Right lobe of liver (tissue), 6 donors: ENCODE data around the gene NT5DC3. TPM values are rescaled to one million over a fixed set of nuclear protein-coding genes. Genes with fewer than 3 reads are reported as not detected.
A peak's percentile ranks its signal among the peaks of the same experiment; 100 is the strongest.

ENCODE experiments used
- ATAC-seq, 4 donors: fragments of 200-7000 bp; cut with Tn5 transposase; one replicate each; pipeline ENCODE4 v1.9.1; 2020; ENCODE audit warnings: mild to moderate bottlenecking in 4 of 4, moderate library complexity in 4 of 4
- DNase-seq, 3 donors: peaks; one replicate each; pipeline ENCODE4 v3.0.0-alpha.2; 2020
- H3K27ac ChIP-seq, 3 donors: fragments of 200-600 bp; one replicate each; pipeline ENCODE4 v1.8.0; 2022
- H3K27me3 ChIP-seq, 2 donors: fragments of 200-600 bp; one replicate each; pipeline ENCODE4 v1.8.0; 2022
- H3K36me3 ChIP-seq, 4 donors: fragments of 200-600 bp; sonication (generic) in 1 of 4; one replicate each; pipeline versions ENCODE4 v1.5.1 to v1.8.0; 2017 to 2022; ENCODE audit warnings: control low read depth in 1 of 4
- H3K4me1 ChIP-seq, 4 donors: fragments of 200-600 bp; sonication (generic) in 1 of 4; one replicate each; pipeline versions ENCODE4 v1.5.1 to v1.8.0; 2017 to 2022; ENCODE audit warnings: control low read depth in 1 of 4
- H3K4me3 ChIP-seq, 3 donors: fragments of 200-600 bp; one replicate each; pipeline ENCODE4 v1.8.0; 2022
- H3K9me3 ChIP-seq, 4 donors: fragments of 200-600 bp; sonication (generic) in 1 of 4; one replicate each; pipeline versions ENCODE4 v1.5.1 to v1.8.0; 2017 to 2022; ENCODE audit warnings: control low read depth in 1 of 4
- POLR2A ChIP-seq: fragments of 450-650 bp; IDR thresholded peaks from one replicate; pipeline ENCODE4 v1.6.1; 2017; ENCODE audit warnings: antibody characterized with exemption, mild to moderate bottlenecking
- WGBS: methylation state at CpG from one replicate; pipeline ENCODE4 v1.1.6; 2018; ENCODE audit warnings: low coverage, low lambda C conversion rate; ENCODE audit not compliant: insufficient coverage; ENCODE audit errors: missing lambda C conversion rate; 5-methylcytosine and 5-hydroxymethylcytosine counted together
- intact Hi-C, 2 donors: fragments of 100-400 bp; cut with DNase I; formaldehyde crosslinking; loops; one replicate each; pipeline versions ENCODE4 v1.11.2 to v1.14.1; 2022
- total RNA-seq, 6 experiments: library from RNA; depleted of rRNA in 2 of 6; stranded (reverse); fragments of >200 nt in 2 of 6; fragmentation: NEBNext Ultra II Directional in 3 of 6; extraction: Animal tissue kit (Norgen Biotek cat#: 25700) in 3 of 6; gene quantifications; one replicate each; pipeline versions ENCODE4 v1.1.0 to v1.2.4, GENCODE V29; 2016 to 2023
- TF ChIP-seq, protein P1 (sequence below), 4 donors: fragments of 200-600 bp in 3 of 4; fragments of 450-650 bp in 1 of 4; IDR thresholded peaks; one replicate each; pipeline versions ENCODE4 v1.5.1 to v1.8.0; 2016 to 2022; ENCODE audit warnings: antibody characterized with exemption in 4 of 4, mild to moderate bottlenecking in 2 of 4
- donor health status: DM: no; HTN: yes; CAD: no.
- donor health status: DM: no; HTN: no; CAD: no.
- donor health status: DM: no; HTN: no; CAD: no.
- donor health status: DM: no; HTN: yes; CAD: no.
- donor health status: DM: no; HTN: yes; CAD: no.

Gene NT5DC3
- total RNA-seq, 6 experiments from 2014 or later: 3.3 to 10.2 (median 6.6) TPM

DNA sequence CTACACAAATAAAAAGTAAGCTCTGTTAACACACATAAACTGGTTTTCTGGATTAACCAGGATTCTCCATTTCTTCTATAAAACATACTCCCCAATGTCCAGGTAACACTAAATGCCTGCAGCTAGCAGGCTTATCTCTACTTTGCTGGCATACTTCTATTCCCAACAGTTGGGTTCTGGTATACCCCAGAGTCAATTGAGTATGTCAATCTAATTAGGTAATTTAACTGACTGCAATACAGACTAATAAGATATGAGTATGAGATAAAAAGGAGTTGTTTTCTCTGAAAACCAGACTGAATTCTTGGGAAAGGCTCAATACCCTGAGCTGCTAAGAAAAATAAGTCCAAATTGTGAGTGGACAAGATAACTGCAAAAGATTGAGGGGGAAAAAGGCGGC, 9.4 kb upstream of the NT5DC3 start:
- Histone ChIP-seq H3K27ac (no peak overlapping the region), H3K4me1 (peaks cover 0 to 21% (median 7%) of the 10 kb centered on the region in 4 donors), H3K27me3 (no peaks in the 10 kb centered on the region), H3K36me3 (no peaks in the 10 kb centered on the region), H3K4me3 (no peak overlapping the region), H3K9me3 (no peaks in the 10 kb centered on the region)
- no peak for ATAC-seq
- no peak for DNase-seq
- intact Hi-C loops: no loop called here
- WGBS: 100% methylated on average over 1 of the region's 1 CpG
- TF ChIP-seq, protein P1, sequence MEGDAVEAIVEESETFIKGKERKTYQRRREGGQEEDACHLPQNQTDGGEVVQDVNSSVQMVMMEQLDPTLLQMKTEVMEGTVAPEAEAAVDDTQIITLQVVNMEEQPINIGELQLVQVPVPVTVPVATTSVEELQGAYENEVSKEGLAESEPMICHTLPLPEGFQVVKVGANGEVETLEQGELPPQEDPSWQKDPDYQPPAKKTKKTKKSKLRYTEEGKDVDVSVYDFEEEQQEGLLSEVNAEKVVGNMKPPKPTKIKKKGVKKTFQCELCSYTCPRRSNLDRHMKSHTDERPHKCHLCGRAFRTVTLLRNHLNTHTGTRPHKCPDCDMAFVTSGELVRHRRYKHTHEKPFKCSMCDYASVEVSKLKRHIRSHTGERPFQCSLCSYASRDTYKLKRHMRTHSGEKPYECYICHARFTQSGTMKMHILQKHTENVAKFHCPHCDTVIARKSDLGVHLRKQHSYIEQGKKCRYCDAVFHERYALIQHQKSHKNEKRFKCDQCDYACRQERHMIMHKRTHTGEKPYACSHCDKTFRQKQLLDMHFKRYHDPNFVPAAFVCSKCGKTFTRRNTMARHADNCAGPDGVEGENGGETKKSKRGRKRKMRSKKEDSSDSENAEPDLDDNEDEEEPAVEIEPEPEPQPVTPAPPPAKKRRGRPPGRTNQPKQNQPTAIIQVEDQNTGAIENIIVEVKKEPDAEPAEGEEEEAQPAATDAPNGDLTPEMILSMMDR (IDR thresholded peaks at IDR 0.05): no peak
- no peak for TF ChIP-seq POLR2A

DNA sequence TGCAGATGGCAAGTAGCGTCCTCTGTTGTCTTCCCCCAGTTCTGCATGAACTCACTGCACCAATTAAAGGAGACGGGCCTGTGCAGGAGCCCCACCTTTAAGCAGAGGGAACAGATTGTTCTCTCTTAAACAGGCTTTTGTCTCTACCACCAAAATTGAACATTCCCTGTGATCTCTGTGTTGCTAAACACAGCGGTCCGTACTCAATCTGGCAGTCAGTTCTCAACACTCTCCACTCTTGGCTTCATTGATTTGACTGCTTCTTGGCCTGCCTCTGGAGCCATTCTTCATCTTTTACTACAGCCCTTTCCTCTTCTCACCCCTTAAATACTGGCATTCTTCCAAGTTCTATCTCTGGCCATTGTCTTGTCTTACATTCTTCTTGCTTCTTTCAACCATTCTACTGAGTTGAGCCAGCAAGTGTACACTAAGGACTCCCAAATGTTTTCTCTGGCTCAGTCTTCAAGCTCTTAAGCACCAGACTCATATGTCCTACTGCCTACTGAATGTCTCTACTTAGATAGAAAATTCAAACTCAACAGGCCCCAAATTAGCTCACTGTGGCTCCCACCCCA, 8.0 kb upstream of the NT5DC3 start:
- TF ChIP-seq, protein P1 (IDR thresholded peaks at IDR 0.05): no peak
- TF ChIP-seq POLR2A: no peak
- Histone ChIP-seq H3K36me3 (no peaks in the 10 kb centered on the region), H3K4me1 (peaks cover 0 to 16% (median 7%) of the 10 kb centered on the region in 4 donors), H3K4me3 (no peak overlapping the region), H3K9me3 (no peaks in the 10 kb centered on the region), H3K27ac (no peak overlapping the region), H3K27me3 (no peaks in the 10 kb centered on the region)
- intact Hi-C loops: no loop called here
- ATAC-seq (no peak), DNase-seq (no peak)
- 86% methylated on average over 2 of the region's 4 CpGs for WGBS

DNA sequence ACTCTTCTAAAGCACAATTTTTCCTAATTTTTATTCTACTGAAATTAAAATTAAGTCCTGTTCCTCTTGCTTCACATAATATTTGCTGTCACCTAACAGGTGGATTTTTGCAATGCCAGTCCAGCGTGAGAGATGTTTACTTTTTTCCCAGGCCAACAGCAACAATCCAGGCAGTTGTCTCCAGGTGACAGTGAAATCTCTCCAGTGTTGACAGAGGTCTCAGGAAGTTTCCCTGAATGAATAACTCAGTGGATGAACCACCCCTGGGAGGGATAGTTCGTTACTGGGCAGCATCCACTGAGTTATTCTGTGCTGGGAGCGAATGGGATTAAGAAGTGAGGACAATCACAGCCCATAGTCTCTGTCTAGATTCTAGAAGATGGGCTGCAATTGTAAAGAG, 7.1 kb upstream of the NT5DC3 start:
- Histone ChIP-seq H3K4me1 (peaks cover 0 to 16% (median 7%) of the 10 kb centered on the region in 4 donors), H3K36me3 (no peaks in the 10 kb centered on the region), H3K27me3 (no peaks in the 10 kb centered on the region), H3K9me3 (no peaks in the 10 kb centered on the region), H3K27ac (no peak overlapping the region), H3K4me3 (no peak overlapping the region)
- intact Hi-C loops: no loop called here
- peak; percentile 94 to 98 (median 96) for ATAC-seq
- 24% methylated on average over 3 of the region's 3 CpGs for WGBS
- peak in 1 of 3 donors; percentile 55 for DNase-seq
- no peak for TF ChIP-seq POLR2A
- TF ChIP-seq, protein P1 (IDR thresholded peaks at IDR 0.05): no peak

DNA sequence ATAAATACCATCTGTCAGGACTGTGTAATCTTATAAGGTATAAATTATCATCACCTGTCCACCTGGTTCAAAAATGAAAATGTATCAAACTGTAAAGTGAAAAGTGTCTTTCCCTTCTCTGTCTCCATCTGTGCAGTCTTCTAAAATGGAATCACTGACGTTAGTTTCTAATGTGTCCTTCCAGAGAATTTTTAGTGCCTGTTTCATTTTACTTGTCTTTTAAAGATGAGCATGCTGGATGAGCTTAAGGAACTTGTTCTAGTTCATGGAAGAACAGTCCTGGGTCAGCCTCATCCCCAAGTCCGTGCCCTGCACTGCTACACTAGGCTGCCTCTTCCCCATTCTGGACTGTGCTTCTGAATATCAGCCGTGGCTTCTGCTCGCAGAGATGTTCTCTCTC, 5.4 kb upstream of the NT5DC3 start:
- Histone ChIP-seq H3K4me3 (no peak overlapping the region), H3K36me3 (no peaks in the 10 kb centered on the region), H3K9me3 (no peaks in the 10 kb centered on the region), H3K27me3 (no peaks in the 10 kb centered on the region), H3K27ac (no peak overlapping the region), H3K4me1 (peaks cover 0 to 25% (median 8%) of the 10 kb centered on the region in 4 donors)
- no peak for DNase-seq
- intact Hi-C loops: no loop called here
- 88% methylated on average over 4 of the region's 4 CpGs for WGBS
- TF ChIP-seq, protein P1 (IDR thresholded peaks at IDR 0.05): no peak
- no peak for TF ChIP-seq POLR2A
- ATAC-seq: no peak
